Uterus (tissue), 2 donors: ENCODE results near the gene RNASE4.

Experiments used
- POLR2A ChIP-seq, 2 donors: fragments of 450-650 bp; IDR thresholded peaks; one replicate each; pipeline ENCODE4 v1.6.1; 2016; ENCODE audit warnings: antibody characterized with exemption in 2 of 2, mild to moderate bottlenecking in 1 of 2, moderate library complexity in 1 of 2
- TF ChIP-seq, protein P1 (sequence below), 4 experiments: fragments of 200-600 bp in 2 of 4; fragments of 450-650 bp in 2 of 4; sonication (generic) in 2 of 4; IDR thresholded peaks; one replicate each; pipeline ENCODE4 v1.5.1; 2016 to 2019; ENCODE audit warnings: antibody characterized with exemption in 4 of 4, mild to moderate bottlenecking in 2 of 4, moderate library complexity in 1 of 4

DNA sequence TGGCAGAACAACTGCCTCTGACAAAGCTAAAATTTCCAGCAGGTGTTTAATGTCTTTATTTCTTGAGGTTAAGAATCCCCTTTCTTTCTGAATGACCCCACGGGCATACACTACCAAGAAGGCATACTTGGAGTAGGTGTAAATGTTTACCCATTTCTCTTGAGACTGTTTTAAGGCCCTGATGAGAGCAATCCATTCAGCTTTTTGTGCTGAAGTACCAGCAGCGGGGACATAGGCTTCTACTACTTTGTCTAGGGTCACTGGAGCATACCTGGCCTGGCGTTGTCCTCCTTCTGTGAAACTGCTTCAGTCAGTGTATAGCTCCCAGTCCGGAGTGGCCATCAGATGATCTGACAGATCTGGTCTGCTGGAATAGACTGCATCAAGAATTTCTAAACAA, 26.9 kb downstream of the RNASE4 start:
- TF ChIP-seq, protein P1, sequence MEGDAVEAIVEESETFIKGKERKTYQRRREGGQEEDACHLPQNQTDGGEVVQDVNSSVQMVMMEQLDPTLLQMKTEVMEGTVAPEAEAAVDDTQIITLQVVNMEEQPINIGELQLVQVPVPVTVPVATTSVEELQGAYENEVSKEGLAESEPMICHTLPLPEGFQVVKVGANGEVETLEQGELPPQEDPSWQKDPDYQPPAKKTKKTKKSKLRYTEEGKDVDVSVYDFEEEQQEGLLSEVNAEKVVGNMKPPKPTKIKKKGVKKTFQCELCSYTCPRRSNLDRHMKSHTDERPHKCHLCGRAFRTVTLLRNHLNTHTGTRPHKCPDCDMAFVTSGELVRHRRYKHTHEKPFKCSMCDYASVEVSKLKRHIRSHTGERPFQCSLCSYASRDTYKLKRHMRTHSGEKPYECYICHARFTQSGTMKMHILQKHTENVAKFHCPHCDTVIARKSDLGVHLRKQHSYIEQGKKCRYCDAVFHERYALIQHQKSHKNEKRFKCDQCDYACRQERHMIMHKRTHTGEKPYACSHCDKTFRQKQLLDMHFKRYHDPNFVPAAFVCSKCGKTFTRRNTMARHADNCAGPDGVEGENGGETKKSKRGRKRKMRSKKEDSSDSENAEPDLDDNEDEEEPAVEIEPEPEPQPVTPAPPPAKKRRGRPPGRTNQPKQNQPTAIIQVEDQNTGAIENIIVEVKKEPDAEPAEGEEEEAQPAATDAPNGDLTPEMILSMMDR (IDR thresholded peaks at IDR 0.05) = no peak
- TF ChIP-seq POLR2A (IDR thresholded peaks at IDR 0.05) = no peak
